K562 (cell line): ENCODE data around the gene PEDS1. TPM values are rescaled to one million over a fixed set of nuclear protein-coding genes. Genes with fewer than 3 reads are reported as not detected.

Experiments
- ARNT ChIP-seq, 2 experiments: fragments of 450-650 bp; IDR thresholded peaks; 2 replicates each; pipeline ENCODE4 v1.6.1; 2016; ENCODE audit warnings: mild to moderate bottlenecking in 1 of 2
- CTCF ChIP-seq, 3 experiments: IDR thresholded peaks in 2 of 3; conservative IDR thresholded peaks in 1 of 3; 2 replicates each; pipeline ENCODE4 v1.5.1; 2011 to 2012; ENCODE audit warnings: low read length in 3 of 3, mild to moderate bottlenecking in 3 of 3, control low read depth in 2 of 3, improper control_type of control experiment in 1 of 3, inconsistent platforms in 1 of 3, low read depth in 1 of 3, mixed read lengths in 1 of 3, moderate library complexity in 1 of 3; ENCODE audit not compliant: insufficient read depth in 2 of 3
- EP400 ChIP-seq: fragments of 450-650 bp; IDR thresholded peaks from 2 replicates; pipeline ENCODE4 v1.6.1; 2017; ENCODE audit warnings: antibody characterized with exemption, mild to moderate bottlenecking, moderate library complexity
- REST ChIP-seq, 2 experiments: fragments of 450-650 bp; formaldehyde crosslinking in 1 of 2; IDR thresholded peaks; 2 replicates each; pipeline versions ENCODE4 v1.4.0 to v1.6.1; 2014 to 2020; ENCODE audit warnings: mild to moderate bottlenecking in 2 of 2, borderline replicate concordance in 1 of 2, low read depth in 1 of 2
- ZBTB40 ChIP-seq, 2 experiments: fragments of 450-650 bp in 1 of 2; sonication (generic) in 1 of 2; formaldehyde crosslinking in 1 of 2; IDR thresholded peaks; 2 replicates each; pipeline versions ENCODE4 v1.7.1 to v1.9.0; 2016 to 2022; ENCODE audit warnings: inconsistent platforms in 1 of 2, mild to moderate bottlenecking in 1 of 2, missing genetic modification reagents in 1 of 2
- polyA plus RNA-seq, 8 experiments: library from polyadenylated mRNA; depleted of rRNA in 4 of 8; stranded (reverse) in 5 of 8; unstranded in 3 of 8; fragments of >200 nt; fragmentation: Nextera tagmentation in 2 of 8; fragmentation: Illumina TruSeq in 1 of 8; extraction: Ambion mirVana in 2 of 8; extraction: Trizol in 1 of 8; gene quantifications; 2 replicates each; pipeline versions ENCODE4 v1.2.1 to v1.2.3, GENCODE V29; 2011 to 2014; ENCODE audit warnings: inconsistent platforms in 1 of 8, missing spikeins in 1 of 8
- total RNA-seq, 7 experiments: library from RNA; depleted of rRNA in 6 of 7; stranded (reverse); fragments of >200 nt in 6 of 7; fragmentation: Illumina TruSeq in 2 of 7; extraction: Trizol in 2 of 7; gene quantifications; 2 replicates each; pipeline versions ENCODE4 v1.2.1 to v1.2.3, GENCODE V29; 2011 to 2021; ENCODE audit warnings: low replicate concordance in 1 of 7

The PEDS1 gene
- total and polyA plus RNA-seq, 9 of the 15 experiments (the other 6 are each of a cell fraction or from before 2014, with no cell fraction given): 2.9 to 38.5 (median 24.2) TPM

GRCh38 chr20:50112512-50113419, 40.8 kb downstream of the PEDS1 start, which contains the start of gene UBE2V1 (continued):
- 0 out of 2 replicates have a peak, but pooled peaks have one; percentile 3 for TF ChIP-seq REST (IDR thresholded peaks at IDR 0.05; ENCODE audit: borderline replicate concordance)
- no peak for TF ChIP-seq REST (CRISPR knock-in tag; IDR thresholded peaks at IDR 0.05; ENCODE audit: low read depth)
- peak; percentile 50; the same call in 1 of the 2 replicates for TF ChIP-seq ZBTB40 (IDR thresholded peaks at IDR 0.05)
- no peak for TF ChIP-seq ZBTB40 (CRISPR knock-in tag; IDR thresholded peaks at IDR 0.05)
- peak; percentile 43 to 49 (median 47); a peak in 4 of 6 replicates for TF ChIP-seq CTCF (IDR thresholded peaks at IDR 0.05 in 2 of 3, conservative IDR thresholded peaks at IDR 0.05 in 1 of 3; ENCODE audit: insufficient read depth in 2 of 3, low read depth in 1 of 3, low read length in 3 of 3)
- TF ChIP-seq EP400: peak; percentile 33; the same call in 1 of the 2 replicates
- no peak for TF ChIP-seq ARNT (IDR thresholded peaks at IDR 0.05)
